ENCODE results near the gene SLC35F3. TPM values are rescaled to one million over a fixed set of nuclear protein-coding genes. Genes with fewer than 3 reads are reported as not detected.

The SLC35F3 gene
- polyA plus RNA-seq, 3 donors = 0.42 to 0.80 (median 0.61) TPM

DNA sequence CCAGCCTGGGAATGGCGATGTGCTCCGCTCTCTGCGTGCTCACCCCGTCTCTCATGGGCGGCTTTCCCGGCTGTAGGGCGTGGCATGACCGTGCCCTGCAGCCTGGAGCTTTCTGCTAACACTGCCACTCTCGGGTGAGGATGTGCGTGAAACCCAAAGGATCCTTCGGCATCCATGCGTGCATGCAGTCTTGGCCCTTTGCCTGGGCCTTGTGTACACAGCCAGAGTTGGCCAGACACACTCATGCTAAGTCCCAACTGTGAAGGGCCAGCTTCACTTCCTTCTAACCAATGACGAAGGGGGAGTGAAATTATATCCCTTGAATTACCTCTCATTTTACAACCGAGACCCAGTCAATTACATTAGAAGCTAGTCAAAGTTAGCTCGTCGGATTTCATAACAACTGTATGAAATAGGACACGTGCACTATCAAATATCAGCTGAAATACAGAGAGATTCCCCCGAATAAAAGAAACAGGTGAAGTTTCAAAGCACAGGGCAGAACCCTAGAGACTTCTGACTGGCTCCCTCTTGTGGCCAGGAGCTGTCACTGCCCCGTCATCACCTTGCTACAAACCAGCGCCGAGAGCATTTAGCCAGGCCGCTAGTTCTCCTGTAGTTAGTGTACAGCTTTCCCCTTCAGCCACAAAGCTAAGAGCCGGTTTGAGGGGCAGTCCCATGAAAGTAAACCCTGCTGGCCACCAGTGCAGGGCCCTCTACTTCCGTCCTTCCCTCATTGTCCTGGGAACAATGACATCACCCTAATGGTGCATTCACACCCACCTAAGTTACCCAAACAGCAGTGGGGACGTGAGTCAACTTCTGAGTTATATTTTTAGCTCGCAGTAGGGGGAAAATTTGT lies 405.4 kb downstream of the SLC35F3 start:
- DNase-seq (ENCODE audit: extremely low read depth in 1 of 11, low read depth in 9 of 11, low spot score in 4 of 11) = peak; percentile 9 to 52 (median 44)

DNA sequence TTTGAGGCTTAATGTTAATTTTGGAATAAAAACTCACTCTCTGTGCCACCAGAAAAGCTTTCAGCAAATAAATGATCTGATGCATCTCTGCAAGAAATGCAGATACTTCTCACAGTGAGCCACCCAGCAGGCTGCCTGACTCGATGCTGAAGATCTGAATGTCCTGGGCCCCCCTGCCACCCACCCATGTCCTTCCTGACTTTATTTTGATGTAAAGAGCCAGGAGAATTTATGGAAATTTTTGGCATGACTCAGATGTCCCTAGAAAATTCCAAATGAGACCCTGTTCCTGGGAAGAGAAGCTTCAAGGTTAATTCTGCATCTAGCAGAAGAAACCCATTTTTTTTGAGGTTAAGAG lies 406.0 kb downstream of the SLC35F3 start:
- DNase-seq (ENCODE audit: extremely low read depth in 1 of 11, low read depth in 9 of 11, low spot score in 4 of 11) = no peak

DNA sequence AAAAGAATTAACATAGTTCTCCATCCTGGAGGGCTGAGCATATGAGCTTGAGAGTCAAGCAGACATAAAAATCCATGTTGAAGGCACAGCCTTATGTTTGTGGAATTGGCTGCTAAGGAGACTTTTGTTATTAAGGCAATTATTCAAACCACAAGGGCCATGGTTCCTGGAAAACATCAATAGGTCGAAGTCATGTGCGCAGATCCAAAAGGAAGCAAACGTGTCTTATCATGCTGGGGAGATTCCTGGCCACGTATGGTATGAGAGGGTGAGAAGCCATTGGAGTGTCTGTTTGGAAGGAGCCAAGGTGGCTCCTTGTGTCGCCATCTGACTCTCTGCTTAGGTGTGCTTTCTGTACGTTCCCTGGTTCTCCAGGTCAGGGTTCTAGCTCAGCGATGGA lies 406.9 kb downstream of the SLC35F3 start:
- DNase-seq (ENCODE audit: extremely low read depth in 1 of 11, low read depth in 9 of 11, low spot score in 4 of 11) = no peak

DNA sequence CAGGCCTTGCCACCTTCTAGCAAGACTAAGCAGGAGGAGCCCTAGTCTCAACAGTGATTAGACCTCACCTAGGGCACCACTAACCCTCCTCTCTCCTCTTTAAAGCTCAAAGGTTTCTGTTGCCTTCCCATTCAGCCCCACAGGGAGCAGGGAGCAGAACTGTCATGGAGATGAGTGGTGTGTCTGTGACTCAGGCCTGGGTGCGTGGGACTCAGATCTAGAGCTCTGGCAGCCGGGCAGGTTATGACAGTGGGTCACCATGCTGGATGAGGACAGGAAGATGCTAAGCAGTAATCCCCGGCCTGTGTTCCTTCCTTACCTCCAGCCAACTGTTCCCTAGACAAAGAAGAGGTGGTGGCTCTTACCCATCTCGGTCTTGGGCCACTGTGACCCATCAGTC lies 408.7 kb downstream of the SLC35F3 start:
- no peak for DNase-seq (ENCODE audit: extremely low read depth in 1 of 11, low read depth in 9 of 11, low spot score in 4 of 11)

DNA sequence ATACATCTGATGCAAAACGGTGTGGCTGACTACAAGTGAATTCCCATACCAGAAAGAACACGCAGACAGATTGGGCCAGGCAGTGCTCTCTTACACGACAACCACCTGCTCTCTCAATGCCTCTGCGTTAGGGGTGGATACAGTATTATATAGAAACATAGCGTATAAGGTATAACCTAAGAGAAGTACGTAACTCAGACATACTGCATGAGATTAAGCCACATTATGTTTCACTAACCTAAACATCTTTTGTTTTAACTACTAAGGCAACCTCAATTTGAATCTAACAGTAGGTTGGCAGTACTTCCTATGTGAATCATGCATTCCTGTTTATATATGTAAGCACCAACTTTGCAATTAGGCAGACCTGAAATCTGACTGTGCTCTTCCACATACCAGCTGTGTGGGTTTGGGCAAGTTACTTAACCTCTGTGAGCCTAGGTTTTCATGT lies 410.6 kb downstream of the SLC35F3 start:
- no peak for DNase-seq (ENCODE audit: extremely low read depth in 1 of 11, low read depth in 9 of 11, low spot score in 4 of 11)

DNA sequence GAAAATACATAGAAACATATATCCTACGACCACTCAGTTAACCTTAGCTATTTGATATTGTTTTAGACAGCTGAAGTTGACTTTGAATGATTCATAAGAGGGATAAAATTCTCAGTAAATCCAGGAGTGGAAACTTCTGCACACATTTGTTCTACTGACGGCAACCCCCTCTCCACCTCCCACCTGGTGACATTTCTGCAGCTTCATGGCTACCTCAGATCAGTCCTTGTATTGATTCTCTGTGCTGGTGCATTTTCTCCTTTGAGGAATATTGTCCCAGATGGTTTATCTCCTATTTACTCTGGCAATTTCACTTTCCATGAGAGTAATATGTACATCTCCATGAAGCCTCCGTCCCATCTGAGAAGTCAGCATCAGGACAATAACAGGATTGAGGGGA lies 411.1 kb downstream of the SLC35F3 start:
- DNase-seq (ENCODE audit: extremely low read depth in 1 of 11, low read depth in 9 of 11, low spot score in 4 of 11) = no peak

DNA sequence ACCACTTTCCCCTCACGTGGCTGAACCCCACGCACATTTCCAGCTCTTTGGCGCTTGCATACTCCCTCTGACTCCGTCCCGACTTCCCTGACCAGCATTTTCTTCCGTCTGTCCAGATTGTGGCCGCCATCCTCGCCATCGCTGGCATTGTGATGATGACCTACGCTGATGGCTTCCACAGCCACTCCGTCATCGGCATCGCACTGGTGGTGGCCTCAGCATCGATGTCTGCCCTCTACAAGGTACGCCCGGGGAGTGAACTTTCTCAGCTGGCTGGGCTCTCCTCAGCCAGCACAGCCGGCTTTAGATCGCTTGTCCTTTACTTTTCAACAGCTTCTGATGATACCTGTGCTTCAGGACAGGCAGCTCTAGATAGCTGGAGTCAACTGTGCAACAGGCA lies 412.0 kb downstream of the SLC35F3 start:
- DNase-seq (ENCODE audit: extremely low read depth in 1 of 11, low read depth in 9 of 11, low spot score in 4 of 11) = no peak

- DNase-seq (ENCODE audit: extremely low read depth in 1 of 11, low read depth in 9 of 11, low spot score in 4 of 11) = no peak
Observed at GRCh38 chr1:234316937-234317336, 412.5 kb downstream of the SLC35F3 start.

DNA sequence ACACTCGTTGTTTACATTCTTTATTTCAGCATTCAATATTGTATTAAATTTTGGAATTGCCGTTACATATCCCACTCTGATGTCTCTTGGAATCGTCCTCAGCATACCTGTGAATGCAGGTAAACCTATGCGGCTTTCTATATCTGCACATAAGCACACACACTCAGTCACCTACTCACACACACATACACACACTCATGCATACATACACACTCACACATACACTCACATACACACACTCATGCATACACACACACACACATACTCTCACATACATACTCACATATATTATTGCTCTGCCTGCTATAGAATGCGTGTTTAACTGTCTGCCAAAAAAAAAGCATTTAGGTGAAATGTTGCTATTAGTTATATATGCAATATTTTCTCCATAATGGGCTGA lies 415.6 kb downstream of the SLC35F3 start:
- no peak for DNase-seq (ENCODE audit: extremely low read depth in 1 of 11, low read depth in 9 of 11, low spot score in 4 of 11)

GRCh38 chr1:234320549-234320948 lies 416.1 kb downstream of the SLC35F3 start:
- peak in 1 of 11 donors; percentile 28 for DNase-seq (ENCODE audit: extremely low read depth in 1 of 11, low read depth in 9 of 11, low spot score in 4 of 11)

GRCh38 chr1:234321231-234321630 lies 416.8 kb downstream of the SLC35F3 start:
- DNase-seq (ENCODE audit: extremely low read depth in 1 of 11, low read depth in 9 of 11, low spot score in 4 of 11) = no peak

GRCh38 chr1:234322097-234322496 lies 417.6 kb downstream of the SLC35F3 start:
- DNase-seq (ENCODE audit: extremely low read depth in 1 of 11, low read depth in 9 of 11, low spot score in 4 of 11) = no peak

- DNase-seq (ENCODE audit: extremely low read depth in 1 of 11, low read depth in 9 of 11, low spot score in 4 of 11) = no peak
Observed at GRCh38 chr1:234322979-234323378, 418.5 kb downstream of the SLC35F3 start.

- DNase-seq (ENCODE audit: extremely low read depth in 1 of 11, low read depth in 9 of 11, low spot score in 4 of 11) = no peak
Observed at GRCh38 chr1:234324821-234325220, 420.3 kb downstream of the SLC35F3 start.

GRCh38 chr1:234325878-234326496 lies 421.5 kb downstream of the SLC35F3 start:
- no peak for DNase-seq (ENCODE audit: extremely low read depth in 1 of 11, low read depth in 9 of 11, low spot score in 4 of 11)

- peak in 6 of 11 donors; percentile 15 to 44 (median 36) for DNase-seq (ENCODE audit: extremely low read depth in 1 of 11, low read depth in 9 of 11, low spot score in 4 of 11)
Observed at GRCh38 chr1:234326497-234327366, 422.3 kb downstream of the SLC35F3 start.

DNA sequence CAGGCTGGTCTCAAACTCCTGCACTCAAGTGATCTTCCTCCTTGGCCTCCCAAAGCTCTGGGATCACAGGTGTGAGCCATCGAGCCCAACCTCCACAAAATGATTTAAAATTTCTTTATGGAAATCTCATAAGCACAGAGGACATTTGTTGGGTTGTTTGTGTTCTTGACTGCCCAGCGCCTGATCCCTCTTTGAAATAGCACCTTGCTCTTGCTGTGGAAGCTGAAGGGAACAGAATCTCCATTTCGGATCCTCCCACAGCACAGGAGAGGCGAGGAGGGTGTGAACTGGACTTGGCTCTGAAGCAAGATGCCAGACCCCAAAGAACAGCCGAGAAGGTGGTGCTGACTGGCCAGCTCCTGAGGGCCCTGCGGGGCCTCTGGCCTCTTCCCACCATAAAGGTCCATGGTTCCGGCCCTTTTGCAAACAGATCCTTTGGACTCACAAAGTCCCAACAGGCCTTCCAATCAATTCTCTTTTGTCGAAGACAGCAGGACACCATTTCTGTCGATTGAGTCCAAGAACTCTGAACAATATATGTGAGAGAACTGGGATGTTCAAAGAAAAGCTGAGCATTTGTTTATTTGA lies 423.2 kb downstream of the SLC35F3 start:
- no peak for DNase-seq (ENCODE audit: extremely low read depth in 1 of 11, low read depth in 9 of 11, low spot score in 4 of 11)

DNA sequence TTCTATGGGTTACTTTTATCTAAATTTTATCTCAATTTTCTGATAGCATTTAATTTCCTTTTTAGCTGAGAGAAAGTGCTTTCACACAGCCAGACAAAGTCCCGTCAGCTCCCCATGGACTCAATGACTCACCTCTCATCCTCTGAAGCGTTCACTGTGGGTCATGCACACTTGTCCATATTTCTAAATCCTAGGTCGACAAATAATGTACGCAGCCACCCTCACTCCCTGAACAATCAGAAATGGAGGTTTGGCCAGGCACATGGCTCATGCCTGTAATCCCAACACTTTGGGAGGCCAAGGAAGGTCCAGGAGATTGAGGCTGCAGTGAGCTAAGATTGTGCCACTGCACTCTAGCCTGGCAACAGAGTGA lies 426.4 kb downstream of the SLC35F3 start:
- no peak for DNase-seq (ENCODE audit: extremely low read depth in 1 of 11, low read depth in 9 of 11, low spot score in 4 of 11)

DNA sequence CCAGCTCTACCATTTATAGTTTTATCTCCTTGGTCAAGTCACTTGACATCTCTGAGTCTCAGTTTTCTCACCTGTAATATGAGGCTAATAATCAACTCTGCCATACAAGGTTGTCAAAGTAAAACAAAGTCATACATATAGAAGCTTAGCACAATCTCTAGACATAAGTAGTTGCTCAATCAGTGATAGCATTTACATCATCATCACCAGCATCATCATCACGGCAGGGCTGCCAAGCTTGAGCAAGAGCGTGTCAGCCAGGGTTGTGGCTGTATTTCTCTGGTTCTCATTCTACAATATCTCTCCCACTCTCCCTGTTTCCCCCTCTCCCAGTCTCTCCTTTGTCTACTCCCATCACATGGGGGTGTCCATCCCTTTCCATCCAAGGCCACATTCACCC lies 427.0 kb downstream of the SLC35F3 start:
- DNase-seq (ENCODE audit: extremely low read depth in 1 of 11, low read depth in 9 of 11, low spot score in 4 of 11) = no peak
